H1 (cell line): Measurements from ENCODE around the gene TFRC. TPM values are rescaled to one million over a fixed set of nuclear protein-coding genes. Genes with fewer than 3 reads are reported as not detected.

Experiments
- CTCF ChIA-PET: fragments of 300-600 bp; sonication (Branson Sonifier 250); formaldehyde crosslinking; loops from one replicate; lab custom pipeline; 2021; ENCODE audit not compliant: partially characterized antibody; lab: Charles Lee
- POLR2A ChIA-PET: fragments of 300-600 bp; sonication (Branson Sonifier 250); formaldehyde crosslinking; loops from one replicate; lab custom pipeline; 2021; ENCODE audit warnings: inconsistent platforms; ENCODE audit not compliant: partially characterized antibody; lab: Charles Lee
- DNase-seq, 2 experiments: peaks; one replicate each; pipeline versions ENCODE4 v3.0.0 to v3.0.0-alpha.2; 2010 to 2022; ENCODE audit warnings: low spot score in 2 of 2, low read depth in 1 of 2, mixed read lengths in 1 of 2
- FAIRE-seq: peaks from 2 replicates; lab custom pipeline; 2011; peaks lifted over from hg19 to GRCh38; lab: Jason Lieb, UNC
- H2AFZ ChIP-seq: 2 replicates; pipeline ENCODE4 v1.8.1; 2012; ENCODE audit warnings: low read length, inconsistent platforms
- H2AK5ac ChIP-seq: 2 replicates; pipeline ENCODE4 v1.6.1; 2013; ENCODE audit warnings: low read depth, low read length
- H2BK120ac ChIP-seq: replicated peaks from 2 replicates; pipeline ENCODE3; 2013; ENCODE audit warnings: low read depth, low read length, inconsistent platforms
- H2BK12ac ChIP-seq: 2 replicates; pipeline ENCODE4 v1.6.1; 2013; ENCODE audit warnings: low read depth, low read length
- H2BK15ac ChIP-seq: 2 replicates; pipeline ENCODE4 v1.6.1; 2013; ENCODE audit warnings: low read length
- H2BK20ac ChIP-seq: 2 replicates; pipeline ENCODE4 v1.6.1; 2013; ENCODE audit warnings: low read length
- H2BK5ac ChIP-seq: 2 replicates; pipeline ENCODE4 v1.6.1; 2013; ENCODE audit warnings: low read depth, low read length
- H3K14ac ChIP-seq: 2 replicates; pipeline ENCODE4 v1.6.1; 2013; ENCODE audit warnings: inconsistent platforms; ENCODE audit not compliant: insufficient read length
- H3K18ac ChIP-seq: 2 replicates; pipeline ENCODE4 v1.6.1; 2013; ENCODE audit warnings: low read length; ENCODE audit errors: extremely low read depth
- H3K23ac ChIP-seq: 2 replicates; pipeline ENCODE4 v1.6.1; 2013; ENCODE audit warnings: inconsistent platforms; ENCODE audit not compliant: insufficient read length
- H3K23me2 ChIP-seq: 2 replicates; pipeline ENCODE4 v1.6.1; 2013; ENCODE audit warnings: low read depth, low read length
- H3K27ac ChIP-seq: 2 replicates; pipeline ENCODE4 v1.6.1; 2011; ENCODE audit warnings: low read depth, low read length, inconsistent platforms
- H3K27me3 ChIP-seq, 4 experiments: replicated peaks in 1 of 4; 1 replicate in 1 of 4; 2 replicates in 3 of 4; pipeline versions ENCODE4 v1.6.1 to v1.8.1; 2011 to 2013; ENCODE audit warnings: low read length in 3 of 4, mild to moderate bottlenecking in 3 of 4, inconsistent platforms in 2 of 4, mixed read lengths in 2 of 4, moderate library complexity in 1 of 4; ENCODE audit not compliant: control insufficient read depth in 3 of 4, insufficient read depth in 3 of 4; ENCODE audit errors: extremely low read depth in 1 of 4
- H3K36me3 ChIP-seq, 4 experiments: 2 replicates each; pipeline versions ENCODE4 v1.6.1 to v1.8.1; 2011 to 2013; ENCODE audit warnings: mild to moderate bottlenecking in 4 of 4, low read length in 3 of 4, moderate library complexity in 2 of 4, control low read depth in 1 of 4, inconsistent platforms in 1 of 4; ENCODE audit not compliant: insufficient read depth in 4 of 4, control insufficient read depth in 2 of 4
- H3K4ac ChIP-seq: replicated peaks from 2 replicates; pipeline ENCODE3; 2013; ENCODE audit warnings: low read length, low read depth, mixed read lengths, inconsistent platforms; ENCODE audit not compliant: insufficient read length
- H3K4me1 ChIP-seq, 4 experiments: replicated peaks in 1 of 4; 1 replicate in 1 of 4; 2 replicates in 3 of 4; pipeline versions ENCODE4 v1.6.1 to v1.8.1; 2011 to 2013; ENCODE audit warnings: low read length in 3 of 4, inconsistent platforms in 2 of 4, mixed read lengths in 1 of 4; ENCODE audit not compliant: insufficient read depth in 4 of 4, control insufficient read depth in 3 of 4
- H3K4me2 ChIP-seq, 2 experiments: 2 replicates each; pipeline versions ENCODE4 v1.6.1 to v1.8.1; 2011 to 2013; ENCODE audit warnings: low read depth in 2 of 2, low read length in 2 of 2, control low read depth in 1 of 2, inconsistent platforms in 1 of 2, mild to moderate bottlenecking in 1 of 2; ENCODE audit not compliant: insufficient read depth in 1 of 2
- H3K4me3 ChIP-seq, 4 experiments: fragments of 200-600, 300-600 bp in 1 of 4; sonication (generic), shearing (Covaris generic), sonication (Bioruptor Twin) in 1 of 4; 2 replicates each; pipeline versions ENCODE4 v1.5.1 to v1.8.1; 2011 to 2016; ENCODE audit warnings: low read length in 4 of 4, low read depth in 3 of 4, control low read depth in 2 of 4, inconsistent platforms in 2 of 4, mild to moderate bottlenecking in 2 of 4, mixed read lengths in 1 of 4, moderate library complexity in 1 of 4; ENCODE audit not compliant: insufficient read depth in 2 of 4; ENCODE audit errors: extremely low read depth in 1 of 4
- H3K56ac ChIP-seq: replicated peaks from 2 replicates; pipeline ENCODE3; 2013; ENCODE audit warnings: low read depth, mild to moderate bottlenecking, mixed read lengths, low read length, inconsistent platforms; ENCODE audit not compliant: insufficient read length
- H3K79me1 ChIP-seq: 2 replicates; pipeline ENCODE4 v1.6.1; 2013; ENCODE audit warnings: low read depth, low read length, control low read depth
- H3K79me2 ChIP-seq, 2 experiments: 2 replicates each; pipeline versions ENCODE4 v1.6.1 to v1.8.1; 2012 to 2013; ENCODE audit warnings: low read length in 2 of 2, mild to moderate bottlenecking in 2 of 2, inconsistent platforms in 1 of 2; ENCODE audit not compliant: insufficient read depth in 2 of 2, control insufficient read depth in 1 of 2
- H3K9ac ChIP-seq, 4 experiments: replicated peaks in 1 of 4; 1 replicate in 1 of 4; 2 replicates in 3 of 4; pipeline versions ENCODE4 v1.6.1 to v1.8.1; 2011 to 2013; ENCODE audit warnings: low read depth in 3 of 4, low read length in 3 of 4, control low read depth in 2 of 4, mild to moderate bottlenecking in 2 of 4, moderate library complexity in 2 of 4, inconsistent platforms in 1 of 4; ENCODE audit errors: extremely low read depth in 1 of 4
- H3K9me3 ChIP-seq, 2 experiments: 2 replicates each; pipeline versions ENCODE4 v1.6.1 to v1.8.1; 2012 to 2013; ENCODE audit warnings: mild to moderate bottlenecking in 2 of 2, moderate library complexity in 2 of 2, control low read depth in 1 of 2, inconsistent platforms in 1 of 2, low read depth in 1 of 2, low read length in 1 of 2, mixed read lengths in 1 of 2; ENCODE audit not compliant: insufficient read depth in 2 of 2
- H4K20me1 ChIP-seq, 2 experiments: replicated peaks in 1 of 2; 2 replicates each; pipeline versions ENCODE3 to v1.8.1; 2011 to 2013; ENCODE audit warnings: inconsistent platforms in 2 of 2, low read length in 2 of 2, mild to moderate bottlenecking in 1 of 2; ENCODE audit not compliant: insufficient read depth in 2 of 2, control insufficient read depth in 1 of 2
- H4K5ac ChIP-seq: 2 replicates; pipeline ENCODE4 v1.6.1; 2013; ENCODE audit warnings: low read length, low read depth, mixed read lengths, inconsistent platforms; ENCODE audit not compliant: insufficient read length
- H4K8ac ChIP-seq: 2 replicates; pipeline ENCODE4 v1.8.0; 2013; ENCODE audit warnings: mild to moderate bottlenecking, moderate library complexity, low read length, inconsistent platforms; ENCODE audit not compliant: insufficient read depth; ENCODE audit errors: extremely low read depth
- H4K91ac ChIP-seq: replicated peaks from 2 replicates; pipeline ENCODE3; 2013; ENCODE audit warnings: low read length, mixed read lengths, inconsistent platforms; ENCODE audit not compliant: insufficient read length
- ASH2L ChIP-seq: fragments of 200-600, 300-600 bp; sonication (generic); IDR thresholded peaks from one replicate; pipeline ENCODE4 v1.7.1; 2017; ENCODE audit warnings: low read length
- BCL11A ChIP-seq, 2 experiments: IDR thresholded peaks; one replicate each; pipeline ENCODE4 v1.6.1; 2011; ENCODE audit warnings: low read depth in 2 of 2, low read length in 2 of 2, mild to moderate bottlenecking in 2 of 2
- HDAC6 ChIP-seq: IDR thresholded peaks from one replicate; pipeline ENCODE4 v1.7.1; 2012; ENCODE audit warnings: low read depth, mild to moderate bottlenecking, inconsistent platforms, low read length, moderate library complexity
- NANOG ChIP-seq: IDR thresholded peaks from 2 replicates; pipeline ENCODE4 v1.6.1; 2011; ENCODE audit warnings: low read length, low read depth, mild to moderate bottlenecking, inconsistent platforms; ENCODE audit not compliant: insufficient read depth, poor library complexity, severe bottlenecking
- NRF1 ChIP-seq: IDR thresholded peaks from 2 replicates; pipeline ENCODE4 v1.6.1; 2011; ENCODE audit warnings: mild to moderate bottlenecking, low read depth, low read length, improper control_type of control experiment
- RAD21 ChIP-seq, 2 experiments: IDR thresholded peaks in 1 of 2; conservative IDR thresholded peaks in 1 of 2; 2 replicates each; pipeline ENCODE4 v1.6.1; 2011; ENCODE audit warnings: low read depth in 2 of 2, low read length in 2 of 2, improper control_type of control experiment in 1 of 2, inconsistent platforms in 1 of 2, mild to moderate bottlenecking in 1 of 2, moderate library complexity in 1 of 2
- SAP30 ChIP-seq: fragments of 300-600 bp; sonication (generic); IDR thresholded peaks from 2 replicates; pipeline ENCODE4 v1.7.1; 2012; ENCODE audit warnings: low read length, moderate library complexity, mild to moderate bottlenecking, inconsistent platforms; ENCODE audit not compliant: insufficient read depth, insufficient replicate concordance
- SIN3A ChIP-seq, 2 experiments: IDR thresholded peaks in 1 of 2; conservative IDR thresholded peaks in 1 of 2; 2 replicates each; pipeline ENCODE4 v1.6.1; 2011 to 2012; ENCODE audit warnings: low read length in 2 of 2, improper control_type of control experiment in 1 of 2, low read depth in 1 of 2, mild to moderate bottlenecking in 1 of 2
- ZNF274 ChIP-seq: IDR thresholded peaks from 2 replicates; pipeline ENCODE4 v1.7.0; 2012; ENCODE audit warnings: low read length, borderline replicate concordance; ENCODE audit errors: extremely low read depth
- WGBS, 2 experiments: shearing (Covaris generic) in 1 of 2; methylation state at CpG; one replicate each; pipeline versions ENCODE4 v1.1.6 to v1.1.7; 2013 to 2015; ENCODE audit warnings: low lambda C conversion rate in 2 of 2, mixed read lengths in 2 of 2, inconsistent platforms in 1 of 2, low coverage in 1 of 2, missing lambda C conversion rate in 1 of 2; ENCODE audit not compliant: insufficient replicate concordance in 2 of 2, insufficient coverage in 1 of 2, insufficient read length in 1 of 2; ENCODE audit errors: extremely low coverage in 1 of 2, missing lambda C conversion rate in 1 of 2; 5-methylcytosine and 5-hydroxymethylcytosine counted together
- polyA plus RNA-seq, 7 experiments: library from polyadenylated mRNA; depleted of rRNA in 3 of 7; stranded (reverse) in 5 of 7; unstranded in 2 of 7; fragments of >200 nt in 5 of 7; fragments of 200-250 nt in 2 of 7; gene quantifications; 1 replicate in 5 of 7; 2 replicates in 1 of 7; 4 replicates in 1 of 7; pipeline versions ENCODE4 v1.2.1 to v1.2.3, GENCODE V29; 2011 to 2013; ENCODE audit warnings: missing spikeins in 2 of 7, mixed read lengths in 2 of 7
- total RNA-seq: library from RNA; stranded (reverse); fragmentation: NEBNext Ultra II Directional; extraction: Animal tissue kit (Norgen Biotek cat#: 25700); gene quantifications from 2 replicates; pipeline ENCODE4 v1.2.1, GENCODE V29; 2021
- TF ChIP-seq, protein P1 (sequence below): IDR thresholded peaks from 2 replicates; pipeline ENCODE4 v1.6.1; 2012; ENCODE audit warnings: low read length, inconsistent platforms
- TF ChIP-seq, protein P2 (sequence below): IDR thresholded peaks from 2 replicates; pipeline ENCODE4 v1.6.1; 2012; ENCODE audit warnings: inconsistent platforms

TFRC gene
- total and polyA plus RNA-seq, 2 of the 8 experiments (the other 6 are each of a cell fraction or from before 2014, with no cell fraction given), result 67.3 to 161 TPM

DNA sequence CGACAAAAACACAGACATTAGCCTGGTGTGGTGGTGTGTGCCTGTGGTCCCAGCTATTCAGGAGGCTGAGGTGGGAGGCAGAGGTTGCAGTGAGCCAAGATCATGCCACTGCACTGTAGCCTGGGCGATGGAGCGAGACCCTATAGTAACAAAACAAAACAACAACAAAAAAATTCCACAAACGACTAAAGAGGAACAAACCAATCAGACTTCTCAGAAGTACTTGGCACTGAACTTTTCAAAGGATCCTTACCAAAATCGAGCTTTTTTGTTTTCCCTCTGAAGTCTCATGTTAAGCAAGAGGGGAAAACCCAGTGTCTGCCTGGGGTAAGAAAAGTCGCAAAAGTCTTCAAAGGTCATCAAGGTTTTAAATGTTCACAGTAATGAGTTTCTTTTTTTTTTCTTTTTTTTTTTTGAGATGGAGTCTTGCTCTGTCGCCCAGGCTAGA is 30.1 kb upstream of the TFRC start:
- Histone ChIP-seq H3K79me2 (no peaks in the 10 kb centered on the region), H2BK20ac (no peak overlapping the region), H3K23ac (no peak overlapping the region), H3K4me2 (no peak overlapping the region), H3K4ac (no peak overlapping the region), H2BK120ac (no peak overlapping the region), H2AK5ac (no peak overlapping the region), H3K4me1 (peaks cover 0 to 10% (median 6%) of the 10 kb centered on the region in 4 experiments; a peak in 5 of 7 replicates), H4K5ac (no peak overlapping the region), H2BK12ac (no peak overlapping the region), H2AFZ (no peak overlapping the region), H3K9me3 (no peaks in the 10 kb centered on the region), H4K91ac (no peak overlapping the region), H3K27ac (no peak overlapping the region), H4K20me1 (no peaks in the 10 kb centered on the region), H3K14ac (no peak overlapping the region), H3K18ac (no peak overlapping the region), H3K36me3 (no peaks in the 10 kb centered on the region), H2BK15ac (no peak overlapping the region), H3K9ac (no peak overlapping the region), H3K56ac (no peak overlapping the region), H4K8ac (no peak overlapping the region), H3K4me3 (no peak overlapping the region), H3K27me3 (no peaks in the 10 kb centered on the region), H3K23me2 (no peaks in the 10 kb centered on the region), H2BK5ac (no peak overlapping the region), H3K79me1 (no peaks in the 10 kb centered on the region)
- 92% methylated on average over 6 of the region's 7 CpGs; no CpG with 5 or more reads in 1 of the 2 experiments for WGBS, 2 experiments
- TF ChIP-seq NANOG (no peak), ASH2L (no peak), BCL11A (IDR thresholded peaks at IDR 0.05; ENCODE audit: low read depth in 2 of 2, low read length in 2 of 2) (no peak), ZNF274 (no peak), HDAC6 (no peak), SIN3A (conservative IDR thresholded peaks at IDR 0.05 in 1 of 2, IDR thresholded peaks at IDR 0.05 in 1 of 2; ENCODE audit: low read depth in 1 of 2, low read length in 2 of 2) (no peak), RAD21 (IDR thresholded peaks at IDR 0.05 in 1 of 2, conservative IDR thresholded peaks at IDR 0.05 in 1 of 2; ENCODE audit: low read depth in 2 of 2, low read length in 2 of 2) (no peak), NRF1 (no peak), SAP30 (no peak)
- TF ChIP-seq, protein P1, sequence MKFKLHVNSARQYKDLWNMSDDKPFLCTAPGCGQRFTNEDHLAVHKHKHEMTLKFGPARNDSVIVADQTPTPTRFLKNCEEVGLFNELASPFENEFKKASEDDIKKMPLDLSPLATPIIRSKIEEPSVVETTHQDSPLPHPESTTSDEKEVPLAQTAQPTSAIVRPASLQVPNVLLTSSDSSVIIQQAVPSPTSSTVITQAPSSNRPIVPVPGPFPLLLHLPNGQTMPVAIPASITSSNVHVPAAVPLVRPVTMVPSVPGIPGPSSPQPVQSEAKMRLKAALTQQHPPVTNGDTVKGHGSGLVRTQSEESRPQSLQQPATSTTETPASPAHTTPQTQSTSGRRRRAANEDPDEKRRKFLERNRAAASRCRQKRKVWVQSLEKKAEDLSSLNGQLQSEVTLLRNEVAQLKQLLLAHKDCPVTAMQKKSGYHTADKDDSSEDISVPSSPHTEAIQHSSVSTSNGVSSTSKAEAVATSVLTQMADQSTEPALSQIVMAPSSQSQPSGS, result no peak
- TF ChIP-seq, protein P2, sequence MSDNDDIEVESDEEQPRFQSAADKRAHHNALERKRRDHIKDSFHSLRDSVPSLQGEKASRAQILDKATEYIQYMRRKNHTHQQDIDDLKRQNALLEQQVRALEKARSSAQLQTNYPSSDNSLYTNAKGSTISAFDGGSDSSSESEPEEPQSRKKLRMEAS, result no peak
- ChIA-PET POLR2A (interaction anchor here (0.6 to 1.1 kb wide), 2 partner anchors 8 to 19 kb away, joined by 3 read pairs; no protein-coding TSS in a partner anchor), CTCF (interaction anchor here (0.6 to 1.9 kb wide), 5 partner anchors 11 to 573 kb away, joined by 3 to 6 read pairs (median 3); no protein-coding TSS in a partner anchor)
- DNase-seq (no peak), FAIRE-seq (no peak)
